Muscle of leg (tissue), 11 donors: ENCODE results near the gene GRAMD2B. TPM values are rescaled to one million over a fixed set of nuclear protein-coding genes. Genes with fewer than 3 reads are reported as not detected.
A peak's percentile ranks its signal among the peaks of the same experiment; 100 is the strongest.

Experiments
- DNase-seq: peaks from one replicate; pipeline ENCODE4 v3.0.0; 2013
- H3K27ac ChIP-seq: one replicate; pipeline ENCODE4 v1.5.1; 2013; ENCODE audit warnings: mild to moderate bottlenecking, low read length, control low read depth
- H3K27me3 ChIP-seq: one replicate; pipeline ENCODE4 v1.6.1; 2013; ENCODE audit warnings: low read length; ENCODE audit not compliant: control insufficient read depth, insufficient read depth
- H3K36me3 ChIP-seq: one replicate; pipeline ENCODE4 v1.6.1; 2013; ENCODE audit warnings: low read length; ENCODE audit not compliant: control insufficient read depth, insufficient read depth
- H3K4me1 ChIP-seq: one replicate; pipeline ENCODE4 v1.6.1; 2013; ENCODE audit warnings: low read length; ENCODE audit not compliant: control insufficient read depth, insufficient read depth
- H3K4me3 ChIP-seq: one replicate; pipeline ENCODE4 v1.5.1; 2013; ENCODE audit warnings: low read length, control low read depth
- H3K9me3 ChIP-seq: replicated peaks from 2 replicates; pipeline ENCODE4 v1.6.1; 2013; ENCODE audit warnings: low read depth, low read length; ENCODE audit not compliant: control insufficient read depth
- WGBS: methylation state at CpG from one replicate; pipeline ENCODE4 v1.1.5; 2013; ENCODE audit warnings: missing lambda C conversion rate; ENCODE audit not compliant: insufficient coverage; 5-methylcytosine and 5-hydroxymethylcytosine counted together
- polyA plus RNA-seq, 8 donors: library from polyadenylated mRNA; unstranded; fragments of 120-200 nt; gene quantifications; one replicate each; pipeline versions ENCODE4 v1.2.1 to v1.2.3, GENCODE V29; 2013; ENCODE audit warnings: inconsistent platforms in 1 of 8, low replicate concordance in 1 of 8; ENCODE audit not compliant: insufficient read length in 8 of 8, insufficient read depth in 1 of 8
- total RNA-seq: library from RNA; stranded (reverse); fragments of 120-200 nt; gene quantifications from one replicate; pipeline ENCODE4 v1.2.4, GENCODE V29; 2013

GRAMD2B gene
- total and polyA plus RNA-seq, 9 donors: 6.5 to 13.9 (median 9.2) TPM

GRCh38 chr5:126446498-126447224, 23.5 kb downstream of the GRAMD2B start:
- 80% methylated on average over 2 of the region's 9 CpGs for whole genome bisulfite sequencing
- no peak overlapping the region for H3K4me3 ChIP-seq
- no peak overlapping the region for H3K27ac ChIP-seq
- no peak for DNase-seq
- H3K9me3 ChIP-seq: no peaks in the 10 kb centered on the region
- H3K36me3 ChIP-seq: peaks cover 3% of the 10 kb centered on the region
- H3K4me1 ChIP-seq: no peaks in the 10 kb centered on the region
- H3K27me3 ChIP-seq: no peaks in the 10 kb centered on the region

- H3K27ac ChIP-seq: no peak overlapping the region
- H3K9me3 ChIP-seq: no peaks in the 10 kb centered on the region
- no peaks in the 10 kb centered on the region for H3K27me3 ChIP-seq
- WGBS: 84% methylated on average over 4 of the region's 8 CpGs
- H3K36me3 ChIP-seq: peaks cover 3% of the 10 kb centered on the region
- no peak for DNase-seq
- H3K4me3 ChIP-seq: no peak overlapping the region
- H3K4me1 ChIP-seq: no peaks in the 10 kb centered on the region
Measured at GRCh38 chr5:126448720-126449119, 25.5 kb downstream of the GRAMD2B start.

- 37% methylated on average over 3 of the region's 8 CpGs for WGBS
Measured at GRCh38 chr5:126449751-126450271, 26.6 kb downstream of the GRAMD2B start.

GRCh38 chr5:126450346-126450745, 27.1 kb downstream of the GRAMD2B start:
- Histone ChIP-seq H3K27ac (no peak overlapping the region), H3K36me3 (peaks cover 3% of the 10 kb centered on the region), H3K9me3 (no peaks in the 10 kb centered on the region), H3K4me3 (no peak overlapping the region), H3K27me3 (no peaks in the 10 kb centered on the region), H3K4me1 (no peaks in the 10 kb centered on the region)
- no peak for DNase-seq
- 53% methylated on average over 3 of the region's 5 CpGs for WGBS

More at GRCh38 chr5:126449751-126450271, 26.6 kb downstream of the GRAMD2B start:
- H3K4me1 ChIP-seq: no peaks in the 10 kb centered on the region
- H3K36me3 ChIP-seq: peaks cover 3% of the 10 kb centered on the region
- H3K27me3 ChIP-seq: no peaks in the 10 kb centered on the region
- H3K4me3 ChIP-seq: no peak overlapping the region
- peak; percentile 22 for DNase-seq
- no peaks in the 10 kb centered on the region for H3K9me3 ChIP-seq
- peak overlapping the region; percentile 4 for H3K27ac ChIP-seq

GRCh38 chr5:126450907-126451306, 27.7 kb downstream of the GRAMD2B start:
- 67% methylated on average over 3 of the region's 5 CpGs for WGBS
- Histone ChIP-seq H3K4me1 (no peaks in the 10 kb centered on the region), H3K4me3 (no peak overlapping the region), H3K27ac (no peak overlapping the region), H3K36me3 (peaks cover 3% of the 10 kb centered on the region), H3K9me3 (no peaks in the 10 kb centered on the region), H3K27me3 (no peaks in the 10 kb centered on the region)
- DNase-seq: no peak

- H3K27ac ChIP-seq: no peak overlapping the region
- no peaks in the 10 kb centered on the region for H3K4me1 ChIP-seq
- no peaks in the 10 kb centered on the region for H3K27me3 ChIP-seq
- DNase-seq: no peak
- WGBS: 50% methylated on average over 1 of the region's 1 CpG
- H3K36me3 ChIP-seq: no peaks in the 10 kb centered on the region
- no peaks in the 10 kb centered on the region for H3K9me3 ChIP-seq
- H3K4me3 ChIP-seq: no peak overlapping the region
Measured at GRCh38 chr5:126452477-126452876, 29.3 kb downstream of the GRAMD2B start.

- DNase-seq: peak; percentile 14
- no peak overlapping the region for H3K27ac ChIP-seq
- no peaks in the 10 kb centered on the region for H3K36me3 ChIP-seq
- 75% methylated on average over 7 of the region's 7 CpGs for WGBS
- no peaks in the 10 kb centered on the region for H3K9me3 ChIP-seq
- H3K4me3 ChIP-seq: no peak overlapping the region
- no peaks in the 10 kb centered on the region for H3K27me3 ChIP-seq
- H3K4me1 ChIP-seq: no peaks in the 10 kb centered on the region
Measured at GRCh38 chr5:126454081-126454480, 30.9 kb downstream of the GRAMD2B start.

- DNase-seq: no peak
- Histone ChIP-seq H3K9me3 (no peaks in the 10 kb centered on the region), H3K4me1 (no peaks in the 10 kb centered on the region), H3K4me3 (no peak overlapping the region), H3K27me3 (no peaks in the 10 kb centered on the region), H3K36me3 (no peaks in the 10 kb centered on the region), H3K27ac (no peak overlapping the region)
- no CpG with 5 or more reads among the region's 1 CpG for WGBS
Measured at GRCh38 chr5:126454535-126454934, 31.3 kb downstream of the GRAMD2B start.

GRCh38 chr5:126455264-126455663, 32.1 kb downstream of the GRAMD2B start:
- no peaks in the 10 kb centered on the region for H3K4me1 ChIP-seq
- H3K27ac ChIP-seq: no peak overlapping the region
- no peak for DNase-seq
- H3K27me3 ChIP-seq: no peaks in the 10 kb centered on the region
- no peak overlapping the region for H3K4me3 ChIP-seq
- H3K36me3 ChIP-seq: no peaks in the 10 kb centered on the region
- H3K9me3 ChIP-seq: no peaks in the 10 kb centered on the region

GRCh38 chr5:126455728-126456127, 32.5 kb downstream of the GRAMD2B start:
- no peak for DNase-seq
- no peaks in the 10 kb centered on the region for H3K4me1 ChIP-seq
- no peaks in the 10 kb centered on the region for H3K9me3 ChIP-seq
- no peaks in the 10 kb centered on the region for H3K36me3 ChIP-seq
- no peak overlapping the region for H3K27ac ChIP-seq
- no peaks in the 10 kb centered on the region for H3K27me3 ChIP-seq
- no peak overlapping the region for H3K4me3 ChIP-seq
- no CpG with 5 or more reads among the region's 1 CpG for WGBS
